Measurements from ENCODE around the gene ANKH. TPM values are rescaled to one million over a fixed set of nuclear protein-coding genes. Genes with fewer than 3 reads are reported as not detected.
A peak's percentile ranks its signal among the peaks of the same experiment; 100 is the strongest.

Gene ANKH
- total RNA-seq, 6 donors from 2014 or later, result 17.2 to 66.7 (median 24.5) TPM

DNA sequence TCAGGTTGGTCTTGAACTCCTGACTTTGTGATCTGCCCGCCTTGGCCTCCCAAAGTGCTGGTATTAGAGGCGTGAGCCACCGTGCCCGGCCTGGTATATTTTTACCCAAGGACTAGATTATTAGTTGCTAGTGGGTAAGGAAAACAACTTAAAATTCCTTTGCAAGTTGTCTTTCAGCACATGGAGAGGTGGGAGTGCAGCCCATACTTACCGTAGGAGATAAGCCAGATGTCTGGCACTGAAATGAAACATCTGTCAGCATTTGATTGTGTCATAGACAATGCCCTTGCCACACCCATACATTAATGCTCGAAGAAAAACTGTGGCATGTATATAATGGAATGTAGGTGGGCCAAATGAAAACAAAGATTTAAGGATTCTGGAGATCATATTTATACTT lies 36.6 kb upstream of the ANKH start:
- no peaks in the 10 kb centered on the region for H3K4me1 ChIP-seq
- no peak overlapping the region for H3K4me3 ChIP-seq
- DNase-seq (no peak), ATAC-seq (ENCODE audit: low FRiP score in 2 of 2) (no peak)
- H3K36me3 ChIP-seq, result no peaks in the 10 kb centered on the region
- H3K9me3 ChIP-seq, result no peaks in the 10 kb centered on the region
- 66 to 70% methylated on average over 6 of the region's 6 CpGs for WGBS, 2 donors
- no peaks in the 10 kb centered on the region for H3K27me3 ChIP-seq
- no peak overlapping the region for H3K27ac ChIP-seq
- no peak for TF ChIP-seq POLR2AphosphoS5 (IDR thresholded peaks at IDR 0.05)
- TF ChIP-seq, protein P1, sequence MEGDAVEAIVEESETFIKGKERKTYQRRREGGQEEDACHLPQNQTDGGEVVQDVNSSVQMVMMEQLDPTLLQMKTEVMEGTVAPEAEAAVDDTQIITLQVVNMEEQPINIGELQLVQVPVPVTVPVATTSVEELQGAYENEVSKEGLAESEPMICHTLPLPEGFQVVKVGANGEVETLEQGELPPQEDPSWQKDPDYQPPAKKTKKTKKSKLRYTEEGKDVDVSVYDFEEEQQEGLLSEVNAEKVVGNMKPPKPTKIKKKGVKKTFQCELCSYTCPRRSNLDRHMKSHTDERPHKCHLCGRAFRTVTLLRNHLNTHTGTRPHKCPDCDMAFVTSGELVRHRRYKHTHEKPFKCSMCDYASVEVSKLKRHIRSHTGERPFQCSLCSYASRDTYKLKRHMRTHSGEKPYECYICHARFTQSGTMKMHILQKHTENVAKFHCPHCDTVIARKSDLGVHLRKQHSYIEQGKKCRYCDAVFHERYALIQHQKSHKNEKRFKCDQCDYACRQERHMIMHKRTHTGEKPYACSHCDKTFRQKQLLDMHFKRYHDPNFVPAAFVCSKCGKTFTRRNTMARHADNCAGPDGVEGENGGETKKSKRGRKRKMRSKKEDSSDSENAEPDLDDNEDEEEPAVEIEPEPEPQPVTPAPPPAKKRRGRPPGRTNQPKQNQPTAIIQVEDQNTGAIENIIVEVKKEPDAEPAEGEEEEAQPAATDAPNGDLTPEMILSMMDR (IDR thresholded peaks at IDR 0.05), result no peak
- no peak for TF ChIP-seq EP300 (IDR thresholded peaks at IDR 0.05)
- TF ChIP-seq POLR2A (IDR thresholded peaks at IDR 0.05), result no peak

DNA sequence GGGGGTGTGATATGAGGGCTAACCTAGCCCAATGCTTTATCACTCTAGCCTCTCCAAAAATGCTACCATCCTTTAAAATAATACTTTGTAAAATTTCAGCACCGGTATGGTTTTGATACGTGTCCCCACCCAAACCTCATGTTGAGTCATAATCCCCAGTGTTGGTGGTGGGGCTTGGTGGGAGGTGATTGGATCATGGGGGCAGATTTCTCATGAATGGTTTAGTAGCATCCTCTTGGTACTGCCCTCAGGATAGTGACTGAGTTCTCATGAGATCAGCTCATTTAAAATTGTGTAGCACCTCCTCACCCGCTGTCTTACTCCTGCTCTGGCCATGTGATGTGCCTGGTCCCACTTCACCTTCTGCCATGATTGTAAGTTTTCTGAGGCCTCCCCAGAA lies 35.0 kb upstream of the ANKH start:
- Histone ChIP-seq H3K4me1 (peaks cover 0 to 2% (median 0%) of the 10 kb centered on the region in 4 donors), H3K4me3 (no peak overlapping the region), H3K36me3 (no peaks in the 10 kb centered on the region), H3K27me3 (no peaks in the 10 kb centered on the region), H3K27ac (no peak overlapping the region), H3K9me3 (no peaks in the 10 kb centered on the region)
- TF ChIP-seq EP300 (IDR thresholded peaks at IDR 0.05) (no peak), POLR2AphosphoS5 (IDR thresholded peaks at IDR 0.05) (no peak), POLR2A (IDR thresholded peaks at IDR 0.05) (no peak)
- TF ChIP-seq, protein P1 (IDR thresholded peaks at IDR 0.05), result no peak
- ATAC-seq (ENCODE audit: low FRiP score in 2 of 2), result no peak
- DNase-seq, result no peak
- WGBS, 2 donors, result 89 to 100% methylated on average over 2 to 3 of the region's 3 CpGs

DNA sequence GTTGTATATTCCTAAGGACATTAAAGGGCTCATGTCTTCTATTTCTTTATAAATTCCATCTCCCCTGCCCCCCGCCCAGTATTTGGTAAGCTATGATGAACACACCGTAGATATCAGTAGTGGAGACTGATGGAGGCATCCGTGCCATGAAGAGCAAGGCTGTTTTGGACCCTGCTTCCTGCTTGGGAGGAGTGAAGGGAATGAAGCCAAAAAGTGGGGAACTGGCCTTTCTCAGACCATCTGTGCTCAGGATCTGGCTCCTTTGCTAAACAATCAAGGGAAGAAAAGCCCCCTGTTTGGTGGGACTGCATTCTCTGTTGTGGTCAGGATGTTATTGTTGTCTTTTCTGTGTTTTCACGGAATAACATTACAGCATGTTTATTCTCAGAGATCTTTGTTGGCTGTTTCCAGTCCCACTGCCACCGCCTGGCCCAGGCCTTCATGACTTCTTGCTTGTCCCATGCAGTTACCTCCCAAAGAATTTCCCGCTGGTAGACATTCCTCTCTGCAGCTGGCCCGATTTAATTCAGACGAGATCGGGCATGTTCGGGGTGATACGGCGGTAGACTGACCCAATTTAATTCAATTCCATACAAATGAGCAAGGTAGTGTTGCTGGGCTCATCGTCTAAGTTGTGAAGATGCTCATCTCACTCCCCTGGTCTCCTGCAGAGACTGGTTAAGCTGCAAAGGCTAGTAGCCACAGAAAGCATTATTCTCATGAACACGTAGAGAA lies 31.4 kb upstream of the ANKH start:
- ATAC-seq (ENCODE audit: low FRiP score in 2 of 2), result no peak
- peaks cover 0 to 9% (median 2%) of the 10 kb centered on the region in 4 donors for H3K4me1 ChIP-seq
- TF ChIP-seq EP300 (IDR thresholded peaks at IDR 0.05), result no peak

DNA sequence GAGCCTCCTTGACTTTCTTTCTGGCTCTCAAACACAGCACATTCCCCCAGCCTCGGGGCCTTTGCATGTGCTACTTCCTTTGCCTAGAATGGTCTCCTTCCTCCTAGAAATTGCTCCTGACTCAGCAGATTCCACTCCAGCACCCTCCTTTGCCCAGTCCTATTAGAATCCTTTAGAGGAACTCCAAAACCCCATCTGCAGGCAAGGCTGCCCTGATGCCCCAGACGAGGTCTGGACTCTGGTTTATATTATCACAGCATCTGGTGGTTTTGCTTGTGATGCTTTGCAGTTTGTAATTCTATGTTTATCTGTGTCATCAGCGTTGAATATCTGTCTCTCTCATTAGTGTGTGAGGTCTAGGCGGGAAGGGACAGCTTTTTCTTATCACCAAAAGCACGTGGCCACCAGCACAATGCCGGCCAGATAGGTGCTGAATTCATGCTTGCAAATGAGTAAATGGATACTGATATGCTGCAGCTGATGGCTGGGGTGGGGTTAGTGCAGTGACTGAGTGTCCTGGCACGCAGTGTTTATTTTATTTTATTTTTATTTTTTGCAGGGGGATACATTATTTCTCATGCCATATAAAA lies 30.0 kb upstream of the ANKH start:
- ATAC-seq (ENCODE audit: low FRiP score in 2 of 2), result peak in 1 of 2 donors; percentile 69
- TF ChIP-seq, protein P1 (IDR thresholded peaks at IDR 0.05), result no peak
- TF ChIP-seq POLR2A (IDR thresholded peaks at IDR 0.05) (no peak), POLR2AphosphoS5 (IDR thresholded peaks at IDR 0.05) (no peak), EP300 (IDR thresholded peaks at IDR 0.05) (no peak)
- H3K4me1 ChIP-seq, result peaks cover 0 to 9% (median 2%) of the 10 kb centered on the region in 4 donors
- no peak overlapping the region for H3K4me3 ChIP-seq
- no peaks in the 10 kb centered on the region for H3K36me3 ChIP-seq
- 43 to 64% methylated on average over 7 of the region's 7 CpGs for WGBS, 2 donors
- H3K27me3 ChIP-seq, result no peaks in the 10 kb centered on the region
- peak overlapping the region in 1 of 4 donors; percentile 44 for H3K27ac ChIP-seq
- DNase-seq, result no peak
- H3K9me3 ChIP-seq, result no peaks in the 10 kb centered on the region

More for the DNA sequence above, 31.4 kb upstream of the ANKH start:
- Histone ChIP-seq H3K27me3 (no peaks in the 10 kb centered on the region), H3K9me3 (no peaks in the 10 kb centered on the region), H3K27ac (no peak overlapping the region), H3K4me3 (no peak overlapping the region), H3K36me3 (no peaks in the 10 kb centered on the region)
- no peak for DNase-seq
- 83 to 87% methylated on average over 14 of the region's 14 CpGs for WGBS, 2 donors

DNA sequence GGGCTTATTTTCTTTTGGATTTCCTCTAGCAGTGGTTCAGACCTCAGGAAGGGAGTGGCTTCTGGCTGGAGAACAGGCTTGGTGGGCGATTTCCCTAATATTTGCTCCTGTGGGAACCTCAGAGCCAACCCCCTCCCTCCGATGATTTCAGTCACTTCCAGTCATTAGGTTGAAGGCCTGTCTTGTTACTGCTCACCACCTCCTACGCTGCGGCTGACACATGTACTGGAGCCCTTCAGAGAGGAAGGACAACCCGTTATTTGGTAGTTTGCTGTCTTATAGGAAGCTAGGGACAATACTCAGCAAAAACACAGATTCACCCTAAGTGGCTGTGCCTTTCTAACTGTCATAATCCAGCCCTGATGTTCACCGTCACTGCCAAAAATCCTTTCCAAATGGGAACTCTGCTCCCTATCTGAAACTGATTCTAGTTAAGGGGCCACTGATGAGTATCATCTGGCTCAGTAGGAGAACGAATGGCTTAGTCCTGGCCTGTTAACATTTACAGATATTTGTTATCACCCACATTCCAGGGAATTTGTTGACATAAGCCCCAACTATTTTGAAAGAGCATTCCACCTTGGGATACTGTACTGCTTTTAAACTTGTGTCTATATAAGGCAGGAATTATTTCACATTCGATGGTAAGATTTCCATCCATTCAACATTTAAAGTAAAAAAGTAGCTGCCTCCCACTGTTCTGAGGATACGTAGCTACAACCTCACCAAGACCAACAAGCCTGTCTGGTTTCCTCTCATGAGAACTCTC lies 29.3 kb upstream of the ANKH start:
- H3K4me1 ChIP-seq, result peaks cover 0 to 9% (median 2%) of the 10 kb centered on the region in 4 donors
- WGBS, 2 donors, result 55 to 64% methylated on average over 8 to 9 of the region's 9 CpGs
- H3K4me3 ChIP-seq, result no peak overlapping the region
- peak overlapping the region in 2 of 4 donors; percentile 7 to 44 for H3K27ac ChIP-seq
- TF ChIP-seq POLR2A (IDR thresholded peaks at IDR 0.05) (no peak), POLR2AphosphoS5 (IDR thresholded peaks at IDR 0.05) (no peak), EP300 (IDR thresholded peaks at IDR 0.05) (no peak)
- TF ChIP-seq, protein P1 (IDR thresholded peaks at IDR 0.05), result no peak
- no peaks in the 10 kb centered on the region for H3K36me3 ChIP-seq
- ATAC-seq (ENCODE audit: low FRiP score in 2 of 2) (peak; percentile 66 to 92), DNase-seq (peak in 1 of 2 donors; percentile 27)
- H3K9me3 ChIP-seq, result no peaks in the 10 kb centered on the region
- no peaks in the 10 kb centered on the region for H3K27me3 ChIP-seq
